Measurements from ENCODE around the gene ATP6V1E1.
"Not testable (repeated sequence)": the region's sequence is repeated elsewhere in the genome, so short reads cannot be mapped to it uniquely, and the experiment has no call there.

The ATP6V1E1 gene

DNA sequence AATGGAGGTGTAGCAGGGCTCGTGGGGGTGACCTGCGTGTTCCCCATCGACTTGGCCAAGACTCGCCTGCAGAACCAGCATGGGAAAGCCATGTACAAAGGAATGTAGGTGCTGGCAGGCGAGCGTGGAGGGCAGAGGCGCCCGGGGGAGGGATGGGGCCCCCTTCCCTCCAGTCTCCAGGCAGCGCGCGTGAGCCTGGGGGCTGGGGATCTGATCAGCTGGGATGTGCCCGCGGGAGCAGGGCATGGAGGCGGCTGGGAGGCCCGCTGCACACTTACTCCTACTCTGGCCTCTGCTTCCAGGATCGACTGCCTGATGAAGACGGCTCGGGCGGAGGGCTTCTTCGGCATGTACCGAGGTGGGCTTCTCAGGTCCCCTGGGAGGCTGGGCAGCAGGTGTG is 47.5 kb downstream of the ATP6V1E1 start:
- no peak for DNase-seq (ENCODE audit: low read depth)

DNA sequence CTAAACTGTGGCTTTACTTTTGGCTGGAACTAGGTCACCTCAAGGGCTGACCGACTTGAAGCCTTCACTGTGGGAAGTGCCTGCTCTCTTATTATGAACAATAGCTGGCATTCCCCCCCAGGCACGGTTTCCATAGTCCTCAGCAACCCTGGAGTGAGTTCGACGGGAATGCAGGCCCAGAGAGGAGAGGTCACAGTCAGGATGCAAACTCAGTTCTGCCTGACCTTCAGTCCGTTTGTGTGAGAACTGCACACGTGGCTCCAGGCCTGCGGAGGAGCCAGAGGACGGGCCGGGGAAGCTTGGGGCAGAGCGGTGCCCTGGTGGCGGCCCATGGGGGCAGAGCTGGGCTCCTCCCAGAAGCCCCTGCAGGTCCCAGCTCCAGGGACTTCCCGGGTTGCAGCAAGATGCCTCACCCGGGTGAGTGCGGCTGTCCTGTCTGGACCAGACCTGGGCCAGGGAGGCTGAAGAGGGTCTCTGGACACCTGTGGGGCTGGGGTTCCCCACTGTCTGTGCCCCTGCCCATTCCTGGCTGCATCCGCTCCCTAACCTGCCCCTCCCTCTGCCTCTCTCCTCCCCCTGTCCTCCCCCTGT is 48.0 kb downstream of the ATP6V1E1 start:
- DNase-seq (ENCODE audit: low read depth) = no peak

DNA sequence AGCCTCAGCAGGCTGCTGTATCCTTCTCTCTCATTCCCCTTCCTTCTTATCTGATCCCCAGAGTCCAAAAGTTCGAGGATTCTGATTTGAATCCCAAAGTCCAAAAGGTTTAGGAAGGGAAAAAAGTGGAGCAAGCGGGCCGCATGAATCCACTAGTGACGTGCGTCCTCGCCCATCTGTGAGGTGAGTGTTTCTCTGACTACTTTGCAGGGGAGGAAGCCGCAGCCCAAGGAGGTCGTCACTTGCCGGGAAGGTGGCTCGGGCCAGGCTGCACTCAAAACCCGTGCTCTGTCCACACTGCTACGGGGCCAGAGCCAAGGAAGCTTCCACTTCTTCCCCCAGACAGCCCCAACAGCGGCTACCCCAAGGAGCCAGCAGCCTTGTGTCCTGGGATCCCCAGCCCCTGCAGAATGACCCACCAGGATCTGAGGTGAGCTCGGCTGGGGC is 49.0 kb downstream of the ATP6V1E1 start:
- DNase-seq (ENCODE audit: low read depth) = no peak

DNA sequence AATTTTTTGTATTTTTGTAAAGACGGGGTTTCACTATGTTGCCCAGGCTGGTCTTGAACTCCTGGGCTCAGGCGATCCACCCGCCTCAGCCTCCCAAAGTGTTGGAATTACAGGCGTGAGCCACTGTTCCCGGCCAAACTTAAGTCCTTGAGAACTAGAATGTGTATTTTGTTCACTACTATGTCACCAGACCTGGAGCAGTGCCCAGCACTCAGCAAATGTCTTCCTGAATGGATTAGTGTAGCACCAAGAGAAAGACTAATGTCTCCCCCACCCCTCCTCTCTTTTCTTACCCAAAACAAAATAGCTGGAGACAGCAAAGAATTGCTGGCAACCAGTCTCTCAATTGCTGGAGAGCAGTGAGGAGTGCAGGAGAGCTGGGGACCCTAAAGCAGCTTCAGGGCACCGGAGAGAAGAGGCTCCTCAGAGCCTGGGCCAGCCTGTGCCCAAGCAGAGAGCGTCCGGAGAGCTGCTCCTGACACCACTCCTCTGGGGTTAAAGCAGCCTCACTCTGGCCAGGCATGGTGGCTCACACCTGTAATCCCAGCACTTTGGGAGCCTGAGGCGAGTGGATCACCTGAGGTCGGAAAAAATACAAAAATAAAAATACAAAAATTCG is 50.3 kb downstream of the ATP6V1E1 start:
- DNase-seq (ENCODE audit: low read depth) = no peak

DNA sequence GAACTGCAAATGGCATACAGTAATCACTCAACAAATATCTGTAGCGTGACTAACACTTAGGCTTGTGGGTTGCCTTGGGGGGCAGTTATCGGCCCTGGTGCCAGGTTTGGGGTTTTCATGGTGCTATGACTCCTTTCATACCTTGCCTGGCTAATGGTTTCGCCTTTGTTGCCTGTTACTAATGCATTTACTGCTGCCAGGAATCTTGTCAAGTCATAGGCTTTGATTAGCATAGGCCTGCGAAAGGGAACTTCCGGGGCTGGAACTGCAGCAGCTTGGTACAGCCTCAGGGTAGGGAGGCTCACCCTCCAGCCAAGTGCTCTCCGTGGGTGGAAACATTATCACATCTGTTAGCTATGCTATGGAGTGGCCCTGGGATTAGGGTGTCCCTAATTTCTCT is 52.1 kb downstream of the ATP6V1E1 start:
- no peak for DNase-seq (ENCODE audit: low read depth)

DNA sequence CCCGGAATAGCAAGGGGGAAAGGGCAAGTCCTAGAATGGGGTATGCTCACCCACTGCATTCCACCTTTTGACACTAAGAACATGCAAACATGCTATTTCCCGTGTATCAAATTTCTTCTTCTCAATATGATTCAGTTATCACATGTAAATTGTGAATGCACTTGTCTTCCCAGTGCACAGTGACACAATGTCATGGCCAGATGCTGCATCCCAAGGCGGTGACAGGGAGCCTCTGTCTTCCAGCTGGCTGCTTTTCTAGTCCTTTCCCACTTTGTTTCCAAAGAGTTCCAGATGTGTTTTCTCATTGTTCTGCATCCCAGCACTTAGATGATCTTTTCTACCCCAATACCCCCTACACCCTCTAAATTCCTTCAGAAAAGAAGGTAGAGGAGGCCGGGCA is 52.9 kb downstream of the ATP6V1E1 start:
- no peak for DNase-seq (ENCODE audit: low read depth)

DNA sequence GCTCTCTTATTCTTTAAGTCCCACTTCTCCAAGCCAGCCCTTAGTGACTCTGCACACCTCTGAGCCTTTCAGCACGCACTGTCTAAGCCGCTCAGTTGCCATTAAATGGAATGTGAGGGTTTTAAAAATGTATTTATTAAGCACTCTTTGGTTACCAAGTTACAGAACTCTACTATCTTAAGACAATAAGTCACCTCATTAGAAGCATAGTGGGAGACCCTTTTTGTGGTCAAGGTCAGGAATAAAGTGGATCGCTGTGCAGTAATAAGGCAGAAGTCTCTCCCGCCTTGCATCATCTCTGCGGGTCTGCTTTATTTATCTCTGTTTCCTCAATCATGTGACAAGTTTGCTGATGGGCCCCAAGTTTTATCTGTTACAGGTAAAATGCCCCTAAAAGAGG is 53.4 kb downstream of the ATP6V1E1 start:
- no peak for DNase-seq (ENCODE audit: low read depth)

DNA sequence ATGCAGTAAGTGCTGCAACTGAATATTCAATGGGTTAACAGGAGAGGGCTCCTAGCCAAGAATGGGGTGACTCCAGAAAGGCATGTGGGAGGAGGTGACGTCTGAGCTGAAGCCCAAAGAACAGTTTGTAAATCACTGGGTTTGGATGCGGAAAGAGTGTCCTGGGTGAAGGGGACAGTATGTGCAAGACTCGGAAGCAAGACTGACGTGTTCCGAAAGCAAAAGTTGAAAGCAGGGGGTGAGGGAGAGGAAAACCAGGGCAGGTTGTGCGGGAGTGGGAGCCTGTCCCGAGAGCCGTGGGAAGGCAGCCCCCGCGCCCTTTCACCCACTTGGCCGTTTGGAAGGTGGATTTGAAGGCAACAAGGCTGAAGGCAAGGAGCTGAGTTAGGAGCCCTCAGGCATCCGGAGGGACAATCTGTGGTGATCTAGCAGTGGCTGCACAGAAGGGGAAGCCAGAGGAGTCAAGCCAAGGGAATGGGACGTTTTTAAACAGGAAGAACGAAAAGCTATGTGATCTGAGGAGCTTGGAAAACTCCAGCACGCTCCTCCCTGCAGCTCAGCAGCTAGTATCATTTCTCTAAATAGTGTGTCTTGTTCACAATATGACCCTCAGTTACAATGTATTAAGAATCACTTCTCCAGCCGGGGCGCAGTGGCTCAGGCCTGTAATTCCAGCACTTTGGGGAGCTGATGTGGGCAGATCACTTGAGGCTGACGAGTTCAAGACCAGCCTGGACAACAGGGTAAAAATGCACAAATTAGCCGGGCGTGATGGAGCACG is 57.5 kb downstream of the ATP6V1E1 start:
- no peak for DNase-seq (ENCODE audit: low read depth)

DNA sequence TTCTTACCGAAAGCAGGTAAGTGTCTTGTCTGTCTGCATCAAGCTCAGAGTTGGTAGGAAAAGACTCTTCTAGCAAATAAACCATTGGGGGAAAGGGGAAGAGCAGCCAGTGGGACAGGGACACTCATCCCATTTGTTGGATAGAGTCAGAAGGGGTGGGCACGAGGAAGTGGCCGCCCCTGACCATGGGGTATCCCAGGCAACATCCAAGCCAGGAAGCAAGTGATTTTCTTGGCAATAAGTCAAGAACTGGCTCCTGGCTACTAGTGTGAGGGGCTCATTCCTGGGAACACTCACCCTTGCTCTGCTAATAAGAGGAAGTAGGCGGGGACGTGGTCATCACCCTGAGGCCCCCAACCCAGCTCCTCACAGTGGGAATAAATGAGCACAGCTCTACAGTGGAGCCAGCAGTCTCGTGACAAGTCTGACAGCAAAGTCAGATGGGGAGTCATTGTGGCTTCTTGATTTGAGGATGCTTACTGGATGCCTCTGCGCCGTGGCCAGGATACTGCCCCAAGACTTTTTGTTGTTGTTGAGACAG is 58.5 kb downstream of the ATP6V1E1 start:
- no peak for DNase-seq (ENCODE audit: low read depth)

DNA sequence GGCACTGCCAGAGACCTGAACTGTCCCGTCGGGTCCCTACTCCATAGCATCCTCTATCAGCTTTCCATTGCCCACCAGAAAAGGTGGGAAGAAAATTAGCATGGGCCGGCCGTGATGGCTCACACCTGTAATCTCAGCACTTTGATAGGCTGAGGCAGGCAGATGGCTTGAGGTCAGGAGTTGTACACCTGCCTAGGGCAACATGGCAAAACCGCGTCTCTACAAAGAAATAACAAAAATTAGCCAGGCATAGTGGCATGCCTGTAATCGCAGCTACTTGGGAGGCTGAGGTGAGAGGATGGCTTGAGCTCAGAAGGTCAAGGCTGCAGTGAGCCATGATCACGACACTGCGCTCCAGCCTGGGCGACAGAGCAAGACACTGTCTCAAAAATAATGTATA is 61.8 kb downstream of the ATP6V1E1 start:
- DNase-seq (ENCODE audit: low read depth) = no peak

DNA sequence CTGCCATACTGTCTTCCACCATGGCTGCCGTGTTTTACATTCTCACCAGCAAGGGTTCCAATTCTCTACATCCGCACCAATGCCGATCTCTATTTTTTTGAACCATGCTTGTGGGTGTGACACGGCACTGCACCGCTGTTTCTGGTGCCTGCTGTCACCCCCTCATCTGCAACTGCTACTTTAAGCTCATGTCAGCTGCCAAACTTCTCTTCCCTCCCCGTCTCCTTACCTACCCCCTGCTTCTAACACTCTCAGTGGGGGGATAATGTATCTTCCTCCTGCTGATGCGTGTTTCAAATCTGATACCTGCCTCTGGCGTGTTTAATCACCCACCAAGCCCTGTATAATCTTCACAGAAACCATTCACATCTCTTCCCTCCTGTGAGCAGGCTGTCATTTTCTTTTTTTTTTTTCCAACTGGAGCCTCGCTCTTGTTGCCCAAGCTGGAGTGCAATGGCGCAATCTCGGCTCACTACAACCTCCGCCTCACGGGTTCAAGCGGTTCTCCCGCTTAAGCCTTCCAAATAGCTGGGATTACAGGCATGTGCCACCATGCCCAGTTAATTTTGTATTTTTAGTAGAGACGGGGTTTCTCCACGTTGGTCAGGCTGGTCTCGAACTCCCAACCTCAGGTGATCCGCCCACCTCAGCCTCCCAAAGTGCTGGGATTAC is 62.4 kb downstream of the ATP6V1E1 start:
- DNase-seq (ENCODE audit: low read depth) = not testable (repeated sequence)

DNA sequence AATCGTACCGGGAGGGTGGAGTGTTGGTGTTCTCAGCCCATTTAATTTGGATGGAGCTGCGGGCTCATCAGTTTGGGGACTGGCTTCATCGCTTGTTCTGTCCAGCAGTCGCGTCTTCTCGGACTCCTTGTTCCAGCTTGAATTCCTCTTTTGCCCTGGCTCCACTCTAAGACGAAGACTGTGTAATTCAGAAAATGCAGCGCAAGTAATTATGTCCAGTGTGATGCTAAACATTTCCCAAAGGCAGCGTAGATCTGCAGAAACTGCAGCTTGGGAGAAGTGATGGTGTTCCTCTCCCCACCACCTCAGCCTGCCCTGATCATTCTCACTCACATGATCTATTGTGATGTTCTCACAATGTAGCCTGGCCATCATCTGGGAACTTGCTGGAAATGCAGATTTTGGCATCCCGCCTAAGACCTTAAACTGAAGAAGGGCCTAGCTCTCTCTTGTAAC is 64.6 kb downstream of the ATP6V1E1 start:
- DNase-seq (ENCODE audit: low read depth) = no peak

DNA sequence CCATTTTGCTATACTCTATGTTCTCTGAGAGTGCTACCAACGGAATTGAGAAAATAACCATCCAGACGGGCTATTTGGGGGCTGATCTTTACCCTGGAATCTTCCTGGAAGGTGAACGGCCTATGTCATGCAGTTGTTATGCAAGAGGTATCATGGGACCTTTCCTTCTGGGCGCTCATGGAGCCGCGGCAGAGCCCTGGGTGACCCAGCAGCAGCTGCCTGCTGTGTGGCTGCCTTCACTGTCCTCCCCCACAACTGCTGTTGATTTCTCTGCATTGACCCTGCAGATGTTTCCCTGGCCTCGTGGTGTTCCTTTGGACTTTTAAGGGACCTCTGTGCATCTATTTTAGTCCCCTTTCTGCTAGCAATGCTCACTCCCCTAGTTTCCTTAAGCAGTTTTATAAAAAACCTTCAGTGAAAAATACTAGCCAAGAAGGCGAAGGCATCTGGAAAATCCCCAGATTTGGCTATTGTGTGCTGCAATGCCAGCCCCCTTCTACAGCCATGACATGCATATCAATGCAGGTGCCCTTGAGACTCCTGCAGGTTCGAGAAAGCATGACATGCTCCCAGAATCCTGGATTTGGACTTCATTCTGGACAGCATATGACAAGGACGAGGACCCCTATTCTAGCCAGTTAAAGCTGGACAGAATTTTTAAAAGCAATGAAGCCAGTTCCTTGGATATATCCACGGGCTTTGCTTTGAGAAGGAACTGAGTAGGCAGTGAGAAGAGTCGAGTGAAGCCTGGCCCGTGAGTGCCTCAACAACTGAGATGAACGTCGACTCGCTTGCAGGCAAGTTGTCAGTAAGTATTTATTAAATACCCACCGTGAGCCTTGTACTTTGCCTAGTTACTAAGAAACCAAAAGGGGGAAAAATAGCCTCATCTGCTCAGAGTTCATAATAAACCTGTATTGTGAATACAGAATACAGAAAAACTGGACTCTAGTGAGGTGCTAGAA is 65.4 kb downstream of the ATP6V1E1 start, which contains the start of gene SLC25A18:
Gene SLC25A18 (plus strand): TSS at position 593 of the 965 bp plus-strand sequence. CDS start 16,447 bp downstream, outside the sequence.
- no peak for DNase-seq (ENCODE audit: low read depth)

DNA sequence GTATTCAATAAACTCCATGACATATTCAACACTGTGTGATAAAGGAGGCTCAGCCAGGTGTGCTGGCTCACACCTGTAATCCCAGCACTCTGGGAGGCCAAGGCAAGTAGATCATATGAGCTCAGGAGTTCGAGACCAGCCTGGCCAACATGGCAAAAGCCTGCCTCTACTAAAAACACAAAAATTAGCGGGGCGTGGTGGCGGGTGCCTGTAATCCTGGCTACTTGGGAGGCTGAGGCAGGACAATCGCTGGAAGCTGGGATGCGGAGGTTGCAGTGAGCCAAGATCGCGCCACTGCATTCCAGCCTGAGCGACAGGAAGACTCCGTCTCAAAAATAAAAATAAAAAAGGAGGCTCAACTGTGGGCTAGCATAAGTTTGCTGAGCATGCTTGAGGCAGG is 69.4 kb downstream of the ATP6V1E1 start:
- DNase-seq (ENCODE audit: low read depth) = no peak

DNA sequence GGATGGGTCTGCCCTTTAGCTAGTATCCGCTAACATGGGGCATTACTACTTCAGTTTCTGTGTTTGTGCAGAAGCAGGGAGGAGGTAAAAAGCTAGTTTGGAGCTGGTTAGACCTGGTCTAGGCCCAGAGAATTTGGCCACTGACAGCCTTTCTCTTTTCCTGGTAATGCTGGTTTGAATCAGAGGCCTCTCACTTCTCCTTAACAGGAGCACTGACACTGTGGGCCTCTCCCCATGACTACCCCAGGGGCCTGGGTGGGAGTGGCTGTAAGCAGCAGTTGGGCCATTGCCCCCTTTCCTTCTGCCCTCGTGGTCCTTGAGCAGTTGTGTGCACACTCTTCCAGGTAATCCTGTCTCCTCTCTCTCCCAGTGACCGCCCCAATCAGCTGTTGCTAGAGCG is 73.7 kb downstream of the ATP6V1E1 start:
- no peak for DNase-seq (ENCODE audit: low read depth)

DNA sequence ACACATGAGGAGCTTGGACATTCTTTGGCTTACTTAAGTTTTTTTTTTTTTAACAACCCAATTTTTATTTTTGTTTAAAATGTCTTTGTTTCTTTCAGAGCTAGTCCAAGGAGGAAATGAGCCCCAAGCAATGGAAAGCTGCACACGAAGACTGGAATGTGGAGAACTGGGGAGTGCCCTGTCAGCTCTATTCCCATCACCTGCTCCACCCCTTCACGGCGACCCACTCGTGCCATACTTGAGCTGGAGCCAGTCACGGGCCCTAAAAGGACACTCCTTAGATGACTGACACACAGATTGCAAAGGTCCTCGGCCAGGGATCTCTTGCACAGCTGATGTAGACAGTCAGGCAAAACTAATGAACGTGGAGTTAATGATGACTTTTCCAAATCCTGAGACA is 75.8 kb downstream of the ATP6V1E1 start:
- no peak for DNase-seq (ENCODE audit: low read depth)

DNA sequence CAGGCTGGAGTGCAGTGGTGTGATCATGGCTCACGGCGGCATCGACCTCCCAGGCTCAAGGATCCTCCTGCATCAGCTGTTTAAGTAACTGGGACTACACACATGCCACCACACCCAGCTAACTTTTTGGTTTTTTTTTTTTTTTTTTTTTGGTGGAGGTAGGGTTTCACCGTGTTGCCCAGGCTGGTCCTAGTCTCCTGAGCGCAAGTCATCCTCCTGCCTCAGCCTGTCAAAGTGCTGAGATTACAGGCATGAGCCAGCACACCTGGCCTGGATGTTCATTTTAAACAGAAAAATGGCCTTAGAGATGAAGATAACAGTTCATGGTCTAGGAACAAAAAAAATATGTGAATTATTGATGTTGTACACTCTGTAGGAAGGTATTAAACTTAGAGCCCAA is 78.9 kb downstream of the ATP6V1E1 start:
- no peak for DNase-seq (ENCODE audit: low read depth)

DNA sequence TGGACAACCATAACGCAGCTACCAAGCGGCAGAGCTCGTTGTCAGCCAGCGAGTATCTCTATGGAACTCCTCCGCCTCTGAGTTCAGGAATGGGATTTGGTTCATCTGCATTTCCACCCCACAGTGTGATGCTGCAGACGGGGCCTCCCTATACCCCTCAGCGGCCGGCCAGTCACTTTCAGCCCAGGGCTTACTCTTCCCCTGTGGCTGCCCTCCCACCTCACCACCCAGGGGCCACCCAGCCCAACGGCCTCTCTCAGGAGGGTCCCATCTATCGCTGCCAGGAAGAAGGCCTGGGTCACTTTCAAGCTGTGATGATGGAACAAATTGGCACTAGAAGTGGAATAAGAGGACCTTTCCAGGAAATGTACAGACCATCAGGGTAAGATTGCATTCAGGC is 79.4 kb downstream of the ATP6V1E1 start:
- no peak for DNase-seq (ENCODE audit: low read depth)

DNA sequence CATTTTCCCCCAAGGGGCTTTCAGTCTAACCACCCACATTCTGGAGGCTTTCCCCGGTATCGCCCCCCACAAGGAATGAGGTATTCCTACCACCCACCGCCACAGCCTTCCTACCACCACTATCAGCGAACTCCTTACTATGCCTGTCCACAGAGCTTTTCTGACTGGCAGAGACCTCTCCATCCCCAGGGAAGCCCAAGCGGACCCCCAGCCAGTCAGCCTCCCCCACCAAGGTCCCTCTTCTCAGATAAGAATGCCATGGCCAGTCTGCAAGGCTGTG is 79.9 kb downstream of the ATP6V1E1 start:
- DNase-seq (ENCODE audit: low read depth) = no peak

DNA sequence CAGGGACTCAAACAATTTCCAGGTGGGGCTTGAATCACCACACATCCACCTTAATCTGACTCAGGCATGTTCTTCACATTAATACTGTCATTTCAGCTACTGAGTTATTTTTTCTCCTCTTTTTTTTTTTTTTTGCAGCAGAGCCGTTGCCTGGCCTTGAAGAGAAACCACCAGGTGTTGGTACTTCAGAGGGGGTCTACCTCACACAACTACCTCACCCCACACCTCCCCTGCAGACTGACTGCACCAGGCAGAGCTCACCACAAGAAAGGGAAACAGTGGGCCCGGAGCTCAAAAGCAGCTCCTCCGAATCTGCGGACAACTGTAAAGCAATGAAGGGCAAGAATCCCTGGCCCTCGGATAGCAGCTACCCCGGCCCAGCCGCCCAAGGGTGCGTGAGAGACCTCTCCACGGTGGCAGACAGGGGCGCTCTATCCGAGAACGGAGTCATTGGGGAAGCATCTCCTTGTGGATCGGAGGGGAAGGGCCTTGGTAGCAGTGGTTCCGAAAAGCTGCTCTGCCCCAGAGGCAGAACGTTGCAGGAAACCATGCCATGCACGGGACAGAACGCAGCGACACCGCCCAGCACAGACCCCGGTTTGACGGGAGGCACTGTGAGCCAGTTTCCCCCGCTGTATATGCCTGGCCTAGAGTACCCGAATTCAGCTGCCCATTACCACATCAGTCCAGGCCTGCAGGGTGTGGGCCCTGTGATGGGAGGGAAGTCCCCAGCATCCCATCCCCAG is 80.4 kb downstream of the ATP6V1E1 start:
- no peak for DNase-seq (ENCODE audit: low read depth)

DNA sequence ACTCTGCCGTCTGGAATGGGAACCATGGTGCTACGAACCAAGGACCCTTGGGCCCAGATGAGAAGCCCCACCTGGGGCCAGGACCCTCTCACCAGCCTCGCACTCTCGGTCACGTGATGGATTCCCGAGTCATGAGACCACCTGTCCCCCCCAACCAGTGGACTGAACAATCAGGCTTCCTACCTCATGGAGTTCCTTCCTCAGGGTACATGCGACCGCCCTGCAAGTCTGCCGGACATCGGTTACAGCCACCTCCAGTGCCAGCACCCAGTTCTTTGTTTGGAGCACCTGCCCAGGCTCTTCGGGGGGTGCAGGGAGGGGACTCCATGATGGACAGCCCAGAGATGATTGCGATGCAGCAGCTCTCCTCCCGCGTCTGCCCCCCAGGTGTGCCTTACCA is 86.1 kb downstream of the ATP6V1E1 start:
- DNase-seq (ENCODE audit: low read depth) = no peak
